Cortex of kidney (tissue), 1 donor: ENCODE data around the gene CEP350.
"Not testable (repeated sequence)": the region's sequence is repeated elsewhere in the genome, so short reads cannot be mapped to it uniquely, and the experiment has no call there.

Experiments used
- DNase-seq: peaks from one replicate; lab custom pipeline; 2025; lab: John Stamatoyannopoulos, UW

Gene CEP350

DNA sequence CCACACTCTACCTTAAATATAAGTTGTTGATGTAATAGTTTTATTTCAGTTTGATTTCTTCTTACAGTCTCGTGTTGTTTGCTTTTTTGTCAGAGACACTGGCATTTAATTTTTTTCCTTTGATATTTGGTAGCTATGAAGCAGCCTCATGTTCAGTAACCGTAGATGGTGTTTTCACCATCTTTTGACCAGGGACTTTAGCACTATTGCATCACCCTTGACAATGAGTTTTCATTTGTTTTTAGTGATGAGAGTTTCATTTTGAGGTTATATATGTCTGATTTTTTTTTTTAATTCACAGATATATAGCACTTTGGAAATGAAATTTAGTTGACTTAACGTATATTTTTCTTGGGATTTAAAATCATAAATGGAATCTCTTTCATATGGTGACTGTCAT, 36.2 kb downstream of the CEP350 start:
- DNase-seq: no peak

DNA sequence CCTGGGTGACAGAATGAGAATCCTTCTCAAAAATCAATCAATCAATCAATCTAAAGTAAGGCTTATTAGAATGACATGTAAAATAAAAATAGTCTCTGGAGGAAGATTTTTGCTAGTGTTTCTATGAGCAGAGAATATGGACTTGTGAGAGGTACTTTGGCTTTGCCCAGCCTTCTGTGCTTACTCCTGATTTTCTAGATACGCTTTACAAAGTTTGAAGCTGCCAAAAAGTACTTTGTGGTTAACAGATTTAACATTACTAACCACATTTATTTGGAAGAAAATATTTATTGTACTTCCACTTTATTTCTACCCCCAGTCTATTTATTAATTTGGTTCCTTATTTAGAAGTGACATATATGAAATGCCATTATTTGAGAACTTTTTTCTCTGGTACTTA, 41.0 kb downstream of the CEP350 start:
- DNase-seq: no peak

- DNase-seq: no peak
Observed at GRCh38 chr1:179996099-179996498, 41.5 kb downstream of the CEP350 start.

- no peak for DNase-seq
Observed at GRCh38 chr1:180000575-180000974, 46.0 kb downstream of the CEP350 start.

DNA sequence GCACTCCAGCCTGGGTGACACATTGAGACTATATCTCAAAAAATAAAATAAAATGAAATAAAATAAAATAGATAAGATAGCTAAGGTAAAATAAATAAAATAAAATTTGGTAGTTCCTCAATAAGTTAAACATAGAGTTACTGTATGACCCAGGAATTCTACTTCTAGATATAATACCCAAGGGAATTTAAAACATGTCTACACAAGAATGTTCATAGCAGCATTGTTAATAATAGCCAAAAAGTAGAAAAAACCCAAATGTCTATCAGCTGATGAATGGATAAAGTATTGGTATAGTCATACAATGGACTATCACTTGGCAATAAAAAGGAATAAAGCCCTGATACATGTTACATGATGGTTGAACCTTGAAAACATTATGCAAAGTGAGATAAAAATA, 47.8 kb downstream of the CEP350 start:
- DNase-seq: no peak

GRCh38 chr1:180003026-180003695, 48.6 kb downstream of the CEP350 start:
- no peak for DNase-seq

DNA sequence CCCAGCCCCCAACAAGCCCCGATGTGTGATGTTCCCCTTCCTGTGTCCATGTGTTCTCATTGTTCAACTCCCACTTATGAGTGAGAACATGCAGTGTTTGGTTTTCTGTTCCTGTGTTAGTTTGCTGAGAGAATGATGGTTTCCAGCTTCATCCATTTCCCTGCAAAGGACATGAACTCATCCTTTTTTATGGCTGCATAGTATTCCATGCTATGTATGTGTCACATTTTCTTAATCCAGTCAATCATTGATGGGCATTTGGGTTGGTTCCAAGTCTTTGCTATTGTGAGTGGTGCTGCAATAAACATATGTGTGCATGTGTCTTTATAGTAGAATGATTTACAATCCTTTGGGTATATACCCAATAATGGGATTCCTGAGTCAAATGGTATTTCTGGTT, 52.2 kb downstream of the CEP350 start:
- DNase-seq: not testable (repeated sequence)

- DNase-seq: no peak
Observed at GRCh38 chr1:180020017-180020416, 65.4 kb downstream of the CEP350 start.

DNA sequence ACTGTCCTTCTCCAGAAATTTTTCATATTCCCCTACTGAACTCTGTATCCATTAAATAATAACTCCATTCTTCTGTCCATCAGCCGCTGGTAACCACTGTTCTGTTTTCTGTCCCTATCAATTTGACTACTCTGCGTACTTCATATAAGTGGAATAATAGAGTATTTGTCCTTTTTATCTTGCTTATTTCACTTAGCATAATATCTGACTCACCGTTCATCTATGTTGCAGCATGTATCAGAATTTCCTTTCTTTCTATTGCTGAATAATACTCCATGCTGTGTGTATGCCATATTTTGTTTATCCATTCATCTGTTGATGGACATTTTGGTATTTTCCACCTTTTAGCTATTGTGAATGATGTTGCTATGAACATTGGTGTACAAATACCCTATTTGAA, 71.9 kb downstream of the CEP350 start:
- no peak for DNase-seq

- no peak for DNase-seq
Observed at GRCh38 chr1:180027949-180028445, 73.4 kb downstream of the CEP350 start.

DNA sequence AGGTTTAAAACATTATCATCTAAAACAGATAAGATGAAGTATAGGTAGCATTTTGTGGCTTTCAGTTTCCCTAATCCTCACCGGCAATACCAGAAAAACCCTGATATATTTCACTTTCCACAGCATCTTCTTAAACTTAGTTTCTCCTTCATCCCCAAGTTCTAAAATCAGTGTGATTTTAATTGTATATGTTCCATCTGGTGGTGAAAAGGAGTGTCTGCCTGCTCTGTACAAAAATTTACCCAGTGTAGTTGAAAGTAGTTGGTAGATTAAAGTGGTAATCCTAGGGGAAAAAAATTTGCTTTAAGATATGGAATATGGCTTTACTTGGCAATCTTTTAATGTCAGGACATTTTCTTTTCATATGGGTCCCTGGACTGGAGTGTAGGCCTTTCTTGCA, 74.3 kb downstream of the CEP350 start:
- DNase-seq: no peak

- no peak for DNase-seq
Observed at GRCh38 chr1:180029524-180030135, 75.0 kb downstream of the CEP350 start.

DNA sequence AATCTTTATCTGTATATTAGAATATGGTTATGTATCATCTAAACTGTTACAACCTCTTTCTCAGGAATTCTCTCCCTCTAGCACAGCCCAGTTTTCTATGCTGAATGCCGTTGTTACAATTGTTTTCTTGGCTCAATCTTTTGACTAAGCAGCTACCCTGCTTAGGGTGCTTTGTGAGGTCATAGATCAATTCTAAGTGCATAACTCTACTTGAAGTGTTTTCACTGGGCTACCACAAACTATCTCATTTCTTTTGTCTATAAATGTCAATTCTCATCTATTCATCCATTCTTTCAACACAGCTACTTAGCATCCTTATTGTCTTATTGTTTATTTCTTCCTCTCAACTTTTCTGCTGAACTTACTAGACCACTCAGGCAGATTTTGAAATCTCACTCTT, 77.1 kb downstream of the CEP350 start:
- no peak for DNase-seq

DNA sequence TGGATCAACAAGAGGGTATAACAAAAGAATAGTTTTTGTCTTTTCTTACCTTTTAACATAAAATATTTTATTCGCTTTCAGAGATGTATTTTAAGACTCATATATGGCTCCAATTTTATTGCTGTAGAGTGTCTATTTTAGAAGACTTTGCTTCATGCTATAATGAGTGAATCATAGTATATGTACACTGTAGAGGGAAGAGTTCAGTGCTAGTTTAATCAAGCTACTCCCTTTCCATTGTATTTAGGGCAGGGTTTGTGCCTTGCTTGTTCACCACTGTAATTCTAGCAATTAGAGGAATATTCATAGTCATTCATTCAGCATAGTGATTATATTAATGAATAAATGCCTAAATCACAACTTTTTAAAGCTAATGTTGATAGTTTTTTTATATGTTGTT, 78.8 kb downstream of the CEP350 start:
- no peak for DNase-seq

DNA sequence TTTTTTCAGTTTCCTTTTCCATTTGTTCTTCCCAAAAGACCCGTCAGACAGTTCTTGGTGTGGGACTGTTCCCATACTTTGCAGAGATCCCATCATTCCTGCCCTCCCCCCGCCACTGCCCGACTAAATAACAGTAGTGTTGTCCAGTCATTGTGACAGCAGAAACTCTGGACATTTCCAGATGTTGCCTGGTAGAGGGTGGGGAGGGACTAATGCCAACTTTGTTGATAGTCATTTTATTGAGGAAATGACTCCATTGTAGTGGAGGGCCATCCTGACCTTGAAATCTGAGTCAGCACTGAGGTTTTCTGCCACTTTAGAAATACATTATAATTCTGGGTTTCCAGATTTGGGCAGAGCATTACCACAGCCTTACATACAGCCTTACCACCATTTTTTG, 85.4 kb downstream of the CEP350 start:
- DNase-seq: no peak

GRCh38 chr1:180041582-180041981, 87.0 kb downstream of the CEP350 start:
- DNase-seq: no peak

- no peak for DNase-seq
Observed at GRCh38 chr1:180042988-180043622, 88.5 kb downstream of the CEP350 start.

DNA sequence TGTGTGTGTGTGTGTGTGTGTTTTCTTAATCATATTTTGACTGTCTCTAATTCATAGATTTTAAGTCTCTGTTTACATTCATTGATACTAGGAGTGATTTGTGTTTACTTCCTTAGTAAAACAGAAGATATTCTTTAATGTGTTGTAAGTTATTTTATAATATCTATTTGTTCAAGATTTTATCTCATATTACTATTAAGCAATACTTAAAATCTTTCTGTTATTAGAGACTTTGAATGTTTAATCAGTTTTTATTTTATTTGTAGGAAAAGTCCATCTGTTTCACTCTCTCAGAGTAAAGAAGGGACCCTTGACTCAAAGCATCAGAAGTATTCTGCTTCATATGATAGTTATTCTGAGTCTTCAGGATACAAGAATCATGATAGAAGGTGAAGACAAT, 89.2 kb downstream of the CEP350 start:
- DNase-seq: no peak

DNA sequence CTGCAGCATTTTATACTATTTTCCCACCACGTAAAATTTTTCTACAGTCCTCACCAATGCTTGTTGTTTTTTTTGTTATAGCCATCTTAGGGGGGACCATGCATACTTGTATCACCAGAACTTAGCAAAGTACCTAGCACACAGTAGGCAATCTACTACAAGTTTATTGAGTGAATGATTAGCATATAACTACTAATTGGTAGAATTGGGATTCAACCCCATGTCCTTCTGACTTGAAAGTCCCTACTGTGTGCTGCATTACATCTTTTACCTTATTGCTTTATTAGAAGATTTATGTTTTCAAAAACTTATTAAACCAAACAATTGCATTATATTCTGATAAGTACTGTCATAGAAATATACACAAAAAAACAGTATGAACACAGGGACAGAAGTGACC, 92.1 kb downstream of the CEP350 start:
- DNase-seq: no peak

- no peak for DNase-seq
Observed at GRCh38 chr1:180053594-180054567, 99.3 kb downstream of the CEP350 start.

- DNase-seq: no peak
Observed at GRCh38 chr1:180057883-180058396, 103.3 kb downstream of the CEP350 start.

DNA sequence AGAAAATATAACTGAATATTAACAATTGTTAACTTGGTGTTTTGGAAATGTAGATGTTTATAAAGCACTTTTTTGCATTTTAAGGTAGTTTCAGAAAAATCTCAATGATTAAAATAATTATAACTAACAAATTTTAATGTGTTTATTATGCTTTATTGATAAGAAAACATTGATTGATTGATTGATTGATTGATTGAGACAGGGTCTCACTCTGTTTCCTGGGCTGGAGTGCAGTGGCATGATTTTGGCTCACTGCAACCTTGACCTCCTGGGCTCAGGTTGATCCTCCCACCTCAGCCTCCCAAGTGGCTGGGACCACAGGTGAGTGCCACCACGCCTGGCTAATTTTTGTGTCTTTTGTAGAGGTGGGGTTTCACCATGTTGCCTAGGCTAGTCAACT, 106.4 kb downstream of the CEP350 start:
- no peak for DNase-seq
